ENCODE measurements around the gene OSCAR.

OSCAR gene

GRCh38 chr19:54142166-54142780, 41.7 kb upstream of the OSCAR start:
- Histone ChIP-seq H3K36me3 (ENCODE audit: low read depth) (peaks cover 82% of the 10 kb centered on the region), H3K4me1 (ENCODE audit: insufficient read depth, poor library complexity, severe bottlenecking) (peaks cover 3% of the 10 kb centered on the region), H3K9me3 (ENCODE audit: severe bottlenecking) (no peaks in the 10 kb centered on the region), H3K27me3 (ENCODE audit: insufficient read depth, poor library complexity, severe bottlenecking) (no peaks in the 10 kb centered on the region), H3K4me3 (ENCODE audit: severe bottlenecking) (no peak overlapping the region), H3K27ac (ENCODE audit: poor library complexity, severe bottlenecking) (no peak overlapping the region)
- ATAC-seq (ENCODE audit: low read depth) (no peak), DNase-seq (ENCODE audit: low spot score) (no peak)
- no peak for TF ChIP-seq CTCF (IDR thresholded peaks at IDR 0.05; ENCODE audit: poor library complexity, severe bottlenecking)

GRCh38 chr19:54141356-54141755, 40.8 kb upstream of the OSCAR start:
- Histone ChIP-seq H3K36me3 (ENCODE audit: low read depth) (peaks cover 74% of the 10 kb centered on the region), H3K4me1 (ENCODE audit: insufficient read depth, poor library complexity, severe bottlenecking) (peaks cover 3% of the 10 kb centered on the region), H3K4me3 (ENCODE audit: severe bottlenecking) (no peak overlapping the region), H3K27ac (ENCODE audit: poor library complexity, severe bottlenecking) (no peak overlapping the region), H3K9me3 (ENCODE audit: severe bottlenecking) (no peaks in the 10 kb centered on the region), H3K27me3 (ENCODE audit: insufficient read depth, poor library complexity, severe bottlenecking) (no peaks in the 10 kb centered on the region)
- no peak for TF ChIP-seq CTCF (IDR thresholded peaks at IDR 0.05; ENCODE audit: poor library complexity, severe bottlenecking)
- DNase-seq (ENCODE audit: low spot score) (no peak), ATAC-seq (ENCODE audit: low read depth) (no peak)

GRCh38 chr19:54138489-54139256, 38.1 kb upstream of the OSCAR start:
- no peak for TF ChIP-seq CTCF (IDR thresholded peaks at IDR 0.05; ENCODE audit: poor library complexity, severe bottlenecking)
- Histone ChIP-seq H3K27ac (ENCODE audit: poor library complexity, severe bottlenecking) (peak overlapping the region; percentile 75), H3K27me3 (ENCODE audit: insufficient read depth, poor library complexity, severe bottlenecking) (no peaks in the 10 kb centered on the region), H3K4me3 (ENCODE audit: severe bottlenecking) (peak overlapping the region; percentile 78), H3K4me1 (ENCODE audit: insufficient read depth, poor library complexity, severe bottlenecking) (peaks cover 3% of the 10 kb centered on the region), H3K9me3 (ENCODE audit: severe bottlenecking) (no peaks in the 10 kb centered on the region), H3K36me3 (ENCODE audit: low read depth) (peaks cover 48% of the 10 kb centered on the region)
- no peak for DNase-seq (ENCODE audit: low spot score)
- ATAC-seq (ENCODE audit: low read depth) = no peak

GRCh38 chr19:54137699-54138488, 37.3 kb upstream of the OSCAR start, which contains the start of gene CNOT3:
TSS of gene CNOT3 (plus strand) at chr19:54137762. CDS start at chr19:54142979, 5,217 bp downstream.
- Histone ChIP-seq H3K27me3 (ENCODE audit: insufficient read depth, poor library complexity, severe bottlenecking) (no peaks in the 10 kb centered on the region), H3K4me3 (ENCODE audit: severe bottlenecking) (peak within 1 kb of the TSS; percentile 78), H3K36me3 (ENCODE audit: low read depth) (peaks cover 40% of the 10 kb centered on the region), H3K9me3 (ENCODE audit: severe bottlenecking) (no peaks in the 10 kb centered on the region), H3K27ac (ENCODE audit: poor library complexity, severe bottlenecking) (peak within 1 kb of the TSS; percentile 75), H3K4me1 (ENCODE audit: insufficient read depth, poor library complexity, severe bottlenecking) (peaks cover 3% of the 10 kb centered on the region)
- peak; percentile 21 for TF ChIP-seq CTCF (IDR thresholded peaks at IDR 0.05; ENCODE audit: poor library complexity, severe bottlenecking)
- no peak for DNase-seq (ENCODE audit: low spot score)
- no peak for ATAC-seq (ENCODE audit: low read depth)

All from RWPE2 (cell line).